GM12892 (cell line): ENCODE data around the gene LSM2.

ENCODE experiments used
- DNase-seq: peaks from one replicate; pipeline ENCODE4 v3.0.0; 2011; ENCODE audit not compliant: insufficient read length
- FAIRE-seq: peaks from 2 replicates; lab custom pipeline; 2011; peaks lifted over from hg19 to GRCh38; lab: Jason Lieb, UNC
- POLR2A ChIP-seq: IDR thresholded peaks from 2 replicates; pipeline ENCODE4 v1.6.1; 2011; ENCODE audit warnings: low read depth, low read length, control low read depth
- POLR2AphosphoS5 ChIP-seq: IDR thresholded peaks from 2 replicates; pipeline ENCODE4 v1.6.1; 2011; ENCODE audit warnings: low read depth, low read length, control low read depth
- TAF1 ChIP-seq: IDR thresholded peaks from 2 replicates; pipeline ENCODE4 v1.6.1; 2011; ENCODE audit warnings: low read depth, mild to moderate bottlenecking, control low read depth, low read length, borderline replicate concordance

The LSM2 gene

GRCh38 chr6:31791324-31792089 lies 15.3 kb downstream of the LSM2 start:
- FAIRE-seq (no peak), DNase-seq (no peak)
- TF ChIP-seq POLR2AphosphoS5 (no peak), POLR2A (no peak), TAF1 (no peak)

- DNase-seq: no peak
- no peak for FAIRE-seq
- no peak for TF ChIP-seq TAF1
These were observed 21.3 kb downstream of the LSM2 start for GRCh38 chr6:31785475-31785874.

GRCh38 chr6:31784098-31784925 lies 22.5 kb downstream of the LSM2 start:
- DNase-seq: peak; percentile 3
- no peak for FAIRE-seq
- TF ChIP-seq POLR2A (no peak; the same call in 1 of the 2 replicates), POLR2AphosphoS5 (no peak), TAF1 (no peak)

- FAIRE-seq (no peak), DNase-seq (peak; percentile 10)
- no peak for TF ChIP-seq POLR2A
- TF ChIP-seq POLR2AphosphoS5: no peak
- no peak for TF ChIP-seq TAF1
These were observed 24.5 kb downstream of the LSM2 start for GRCh38 chr6:31782126-31782855.

GRCh38 chr6:31781244-31782125 lies 25.3 kb downstream of the LSM2 start:
- TF ChIP-seq TAF1 (no peak), POLR2AphosphoS5 (no peak), POLR2A (no peak; the same call in 1 of the 2 replicates)
- FAIRE-seq: no peak

GRCh38 chr6:31780507-31781243 lies 26.1 kb downstream of the LSM2 start:
- no peak for TF ChIP-seq POLR2A
- TF ChIP-seq POLR2AphosphoS5: no peak
- TF ChIP-seq TAF1: no peak
- DNase-seq: no peak
- no peak for FAIRE-seq

More at GRCh38 chr6:31781244-31782125, 25.3 kb downstream of the LSM2 start:
- peak; percentile 11 for DNase-seq

- DNase-seq (no peak), FAIRE-seq (no peak)
- no peak for TF ChIP-seq POLR2A
- TF ChIP-seq TAF1: no peak
- no peak for TF ChIP-seq POLR2AphosphoS5
These were observed 26.9 kb downstream of the LSM2 start for GRCh38 chr6:31779908-31780307.

- TF ChIP-seq TAF1 (no peak), POLR2AphosphoS5 (0 out of 2 replicates have a peak, but pooled peaks have one; percentile 17), POLR2A (no peak)
- no peak for DNase-seq
- FAIRE-seq: no peak
These were observed 27.5 kb downstream of the LSM2 start for GRCh38 chr6:31778999-31779885.

GRCh38 chr6:31778193-31778592 lies 28.6 kb downstream of the LSM2 start:
- FAIRE-seq (no peak), DNase-seq (no peak)
- no peak for TF ChIP-seq POLR2AphosphoS5
- TF ChIP-seq TAF1: no peak
- TF ChIP-seq POLR2A: no peak
